Naive thymus-derived CD8-positive, alpha-beta T cell (primary cell): ENCODE results near the gene TMSB10. TPM values are rescaled to one million over a fixed set of nuclear protein-coding genes. Genes with fewer than 3 reads are reported as not detected.
"Not testable (repeated sequence)": the region's sequence is repeated elsewhere in the genome, so short reads cannot be mapped to it uniquely, and the experiment has no call there.

Experiments
- ATAC-seq, 2 donors: fragments of 150-1000 bp; cut with Tn5 transposase in 1 of 2; sonication (Bioruptor Pico), chemical (Tn5 transposase) in 1 of 2; 1 replicate in 1 of 2; 2 replicates in 1 of 2; pipeline ENCODE4 v1.10.0; 2021; ENCODE audit warnings: mild to moderate bottlenecking in 2 of 2, moderate library complexity in 2 of 2
- POLR2A ChIA-PET: fragments of 350-600 bp; sonication (Branson Sonifier 250); formaldehyde crosslinking; loops from one replicate; lab custom pipeline; 2021; ENCODE audit warnings: antibody characterized with exemption; lab: Charles Lee
- DNase-seq, 10 donors: peaks; one replicate each; pipeline versions ENCODE4 v3.0.0 to v3.0.0-alpha.2; 2020 to 2022
- H3K27ac Mint-ChIP-seq, 10 donors: one replicate each; pipeline ENCODE4 v1.8.0; 2020 to 2022; ENCODE audit warnings: mild to moderate bottlenecking in 10 of 10, mixed read lengths in 10 of 10, moderate library complexity in 4 of 10, inconsistent platforms in 1 of 10
- H3K27me3 Mint-ChIP-seq, 5 donors: one replicate each; pipeline ENCODE4 v1.8.0; 2021 to 2022; ENCODE audit warnings: mixed read lengths in 5 of 5
- H3K36me3 Mint-ChIP-seq, 3 donors: one replicate each; pipeline ENCODE4 v1.8.0; 2020 to 2022; ENCODE audit warnings: mixed read lengths in 3 of 3, mild to moderate bottlenecking in 2 of 3, inconsistent platforms in 1 of 3
- H3K4me1 Mint-ChIP-seq, 4 donors: one replicate each; pipeline ENCODE4 v1.8.0; 2021 to 2022; ENCODE audit warnings: mixed read lengths in 4 of 4
- H3K4me3 Mint-ChIP-seq, 10 donors: one replicate each; pipeline ENCODE4 v1.8.0; 2020 to 2022; ENCODE audit warnings: mild to moderate bottlenecking in 10 of 10, mixed read lengths in 10 of 10, moderate library complexity in 6 of 10, inconsistent platforms in 1 of 10
- H3K9me3 Mint-ChIP-seq, 9 donors: one replicate each; pipeline ENCODE4 v1.8.0; 2020 to 2022; ENCODE audit warnings: mixed read lengths in 9 of 9, mild to moderate bottlenecking in 3 of 9, inconsistent platforms in 1 of 9, moderate library complexity in 1 of 9
- polyA plus RNA-seq, 3 donors: library from polyadenylated mRNA; unstranded; fragments of 300-500 nt; fragmentation: Illumina TruSeq; gene quantifications; one replicate each; pipeline ENCODE4 v1.2.3, GENCODE V29; 2021
- total RNA-seq, 8 experiments: library from RNA in 2 of 8; stranded (reverse) in 2 of 8; gene quantifications; one replicate each; pipeline ENCODE4 v1.2.3 and lab custom pipeline; 2021 to 2026

Gene TMSB10
- total and polyA plus RNA-seq, 5 experiments from 2014 or later, result 1,479 to 8,855 (median 6,950) TPM

- Mint-ChIP-seq H3K4me1 (peaks cover 48 to 90% (median 79%) of the 10 kb centered on the region in 4 donors), H3K9me3 (peaks cover 0 to 2% (median 0%) of the 10 kb centered on the region in 9 donors), H3K36me3 (peaks cover 7 to 80% (median 33%) of the 10 kb centered on the region in 3 donors), H3K4me3 (peak overlapping the region; percentile 10 to 74 (median 66)), H3K27me3 (no peaks in the 10 kb centered on the region), H3K27ac (peak overlapping the region; percentile 80 to 93 (median 91))
- ATAC-seq (no peak), DNase-seq (no peak)
- POLR2A ChIA-PET, result interaction anchor here (0.6 to 3.7 kb wide), 6 partner anchors 10 to 56 kb away, joined by 3 to 28 read pairs (median 6); partner anchors contain the start of genes TMSB10 and TRABD2A
Observed at GRCh38 chr2:84870306-84870705, 35.1 kb upstream of the TMSB10 start.

DNA sequence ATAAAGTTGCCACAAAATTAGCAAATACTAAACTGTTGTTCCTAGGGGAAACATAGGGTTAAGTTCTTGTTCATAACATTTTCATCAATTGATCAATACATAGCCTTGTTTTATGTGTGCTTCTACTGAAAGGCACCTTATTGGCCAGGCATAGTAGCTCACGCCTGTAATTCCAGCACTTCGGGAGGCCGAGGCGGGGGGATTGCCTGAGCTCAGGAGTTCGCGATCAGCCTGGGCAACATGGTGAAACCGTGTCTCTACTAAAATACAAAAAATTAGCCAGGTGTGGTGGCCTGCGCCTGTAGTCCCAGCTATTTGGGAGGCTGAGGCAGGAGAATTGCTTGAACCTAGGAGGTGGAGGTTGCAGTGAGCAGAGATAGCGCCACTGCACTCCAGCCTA, 32.8 kb upstream of the TMSB10 start:
- not testable (repeated sequence) for H3K9me3 Mint-ChIP-seq, ATAC-seq, DNase-seq, H3K27me3 Mint-ChIP-seq
- POLR2A ChIA-PET, result interaction anchor here (0.6 to 2.0 kb wide), 4 partner anchors 23 to 131 kb away, joined by 3 to 7 read pairs (median 5); no protein-coding TSS in a partner anchor
- H3K4me3 Mint-ChIP-seq, result peak overlapping the region in 5 of 10 donors; percentile 20 to 96 (median 69)
- H3K36me3 Mint-ChIP-seq, result peaks cover 7 to 78% (median 30%) of the 10 kb centered on the region in 3 donors
- peak overlapping the region; percentile 58 to 98 (median 92) for H3K27ac Mint-ChIP-seq
- H3K4me1 Mint-ChIP-seq, result peaks cover 60 to 89% (median 81%) of the 10 kb centered on the region in 4 donors

DNA sequence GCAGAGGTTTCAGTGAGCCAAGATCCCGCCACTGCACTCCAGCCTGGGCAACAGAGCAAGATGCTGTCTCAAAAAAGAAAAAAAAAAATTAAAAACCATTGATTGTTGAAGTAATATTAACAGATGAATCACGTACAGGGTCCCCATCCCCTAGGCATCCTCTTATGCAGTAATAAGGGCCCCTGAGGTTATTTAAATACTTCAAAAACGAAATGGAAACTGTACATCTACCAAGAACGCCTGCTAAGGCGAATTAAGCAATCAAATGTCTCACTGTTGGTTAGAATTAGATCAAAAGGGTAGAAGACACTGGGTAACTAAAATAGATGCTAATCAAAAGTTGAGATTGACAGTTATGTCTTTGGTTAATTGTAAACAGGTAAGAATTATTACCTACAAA, 32.1 kb upstream of the TMSB10 start:
- ATAC-seq (peak; percentile 27 to 58), DNase-seq (no peak)
- no peaks in the 10 kb centered on the region for H3K9me3 Mint-ChIP-seq
- H3K36me3 Mint-ChIP-seq, result peaks cover 7 to 79% (median 24%) of the 10 kb centered on the region in 3 donors
- H3K4me1 Mint-ChIP-seq, result peaks cover 63 to 90% (median 85%) of the 10 kb centered on the region in 4 donors
- H3K4me3 Mint-ChIP-seq, result peak overlapping the region in 9 of 10 donors; percentile 49 to 97 (median 67)
- POLR2A ChIA-PET, result interaction anchor here (0.7 to 10.4 kb wide), 3 partner anchors 30 to 132 kb away, joined by 3 to 289 read pairs (median 6); partner anchors contain the start of gene TMSB10
- peak overlapping the region; percentile 58 to 98 (median 93) for H3K27ac Mint-ChIP-seq
- H3K27me3 Mint-ChIP-seq, result no peaks in the 10 kb centered on the region

GRCh38 chr2:84874381-84875212, 30.9 kb upstream of the TMSB10 start:
- Mint-ChIP-seq H3K9me3 (no peaks in the 10 kb centered on the region), H3K36me3 (peaks cover 7 to 77% (median 20%) of the 10 kb centered on the region in 3 donors), H3K27ac (peak overlapping the region; percentile 92 to 99 (median 97)), H3K27me3 (no peaks in the 10 kb centered on the region), H3K4me1 (peaks cover 62 to 90% (median 85%) of the 10 kb centered on the region in 4 donors), H3K4me3 (peak overlapping the region; percentile 48 to 100 (median 96))
- peak in 3 of 10 donors; percentile 40 to 62 (median 49) for DNase-seq
- POLR2A ChIA-PET, result interaction anchor here (1.3 to 10.4 kb wide), 5 partner anchors 8 to 51 kb away, joined by 3 to 289 read pairs (median 9); partner anchors contain the start of gene TMSB10
- ATAC-seq, result peak; percentile 33 to 56

- DNase-seq, result no peak
- no peak for ATAC-seq
- Mint-ChIP-seq H3K9me3 (no peaks in the 10 kb centered on the region), H3K4me1 (peaks cover 59 to 88% (median 80%) of the 10 kb centered on the region in 4 donors), H3K27ac (peak overlapping the region; percentile 92 to 99 (median 97)), H3K27me3 (no peaks in the 10 kb centered on the region), H3K36me3 (peaks cover 6 to 72% (median 17%) of the 10 kb centered on the region in 3 donors), H3K4me3 (peak overlapping the region; percentile 48 to 100 (median 96))
- POLR2A ChIA-PET, result interaction anchor here (0.6 to 10.4 kb wide), 8 partner anchors 8 to 51 kb away, joined by 3 to 289 read pairs (median 8); partner anchors contain the start of gene TMSB10
Observed at GRCh38 chr2:84875213-84875560, 30.3 kb upstream of the TMSB10 start.

GRCh38 chr2:84875619-84876018, 29.8 kb upstream of the TMSB10 start:
- ATAC-seq, result not testable (repeated sequence)
- POLR2A ChIA-PET, result interaction anchor here (0.6 to 10.4 kb wide), 8 partner anchors 9 to 51 kb away, joined by 3 to 289 read pairs (median 8); partner anchors contain the start of gene TMSB10

DNA sequence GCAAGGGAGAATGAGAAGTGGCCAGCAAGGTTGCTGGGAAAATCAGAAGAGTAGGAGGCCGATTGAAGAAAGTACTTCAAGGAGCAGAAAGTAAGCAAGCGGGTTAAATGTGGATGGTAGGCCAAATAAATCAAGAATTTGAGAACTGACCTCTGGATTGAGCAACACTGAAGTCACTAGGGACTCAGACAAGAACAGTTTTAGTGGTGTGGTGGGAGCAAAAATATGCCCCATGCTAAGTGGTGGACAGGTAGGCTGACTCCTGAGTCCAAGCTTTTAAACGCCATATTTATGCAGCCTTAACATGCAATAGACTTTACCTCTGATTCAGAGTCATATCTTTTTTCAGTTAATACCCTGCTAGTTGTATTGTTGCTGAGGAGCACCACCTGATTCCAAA, 29.1 kb upstream of the TMSB10 start:
- no peaks in the 10 kb centered on the region for H3K9me3 Mint-ChIP-seq
- no peak for DNase-seq
- POLR2A ChIA-PET, result interaction anchor here (0.6 to 10.4 kb wide), 8 partner anchors 12 to 448 kb away, joined by 3 to 289 read pairs (median 8); partner anchors contain the start of gene TMSB10
- H3K36me3 Mint-ChIP-seq, result peaks cover 7 to 66% (median 10%) of the 10 kb centered on the region in 3 donors
- ATAC-seq, result no peak
- peaks cover 52 to 83% (median 71%) of the 10 kb centered on the region in 4 donors for H3K4me1 Mint-ChIP-seq
- peaks cover 0 to 2% (median 0%) of the 10 kb centered on the region in 5 donors for H3K27me3 Mint-ChIP-seq
- peak overlapping the region; percentile 92 to 99 (median 97) for H3K27ac Mint-ChIP-seq
- peak overlapping the region; percentile 88 to 100 (median 96) for H3K4me3 Mint-ChIP-seq

More at GRCh38 chr2:84875619-84876018, 29.8 kb upstream of the TMSB10 start:
- not testable (repeated sequence) for H3K9me3 Mint-ChIP-seq, DNase-seq, H3K27me3 Mint-ChIP-seq
- Mint-ChIP-seq H3K4me1 (peaks cover 55 to 87% (median 78%) of the 10 kb centered on the region in 4 donors), H3K27ac (peak overlapping the region; percentile 92 to 99 (median 97)), H3K36me3 (peaks cover 7 to 67% (median 12%) of the 10 kb centered on the region in 3 donors), H3K4me3 (peak overlapping the region; percentile 48 to 100 (median 96))

GRCh38 chr2:84878459-84878858, 27.0 kb upstream of the TMSB10 start:
- H3K4me3 Mint-ChIP-seq, result peak overlapping the region; percentile 88 to 100 (median 96)
- H3K4me1 Mint-ChIP-seq, result peaks cover 48 to 86% (median 65%) of the 10 kb centered on the region in 4 donors
- POLR2A ChIA-PET, result interaction anchor here (1.7 to 10.4 kb wide), 12 partner anchors 8 to 47 kb away, joined by 7 to 289 read pairs (median 28); partner anchors contain the start of gene TMSB10
- H3K9me3 Mint-ChIP-seq, result no peaks in the 10 kb centered on the region
- ATAC-seq (peak in 1 of 2 donors; percentile 4), DNase-seq (no peak)
- peak overlapping the region; percentile 92 to 99 (median 97) for H3K27ac Mint-ChIP-seq
- H3K36me3 Mint-ChIP-seq, result peaks cover 5 to 46% (median 7%) of the 10 kb centered on the region in 3 donors
- peaks cover 0 to 2% (median 0%) of the 10 kb centered on the region in 5 donors for H3K27me3 Mint-ChIP-seq

- Mint-ChIP-seq H3K36me3 (peaks cover 3 to 42% (median 7%) of the 10 kb centered on the region in 3 donors), H3K27me3 (peaks cover 0 to 2% (median 0%) of the 10 kb centered on the region in 5 donors), H3K4me1 (peaks cover 48 to 82% (median 65%) of the 10 kb centered on the region in 4 donors), H3K4me3 (peak overlapping the region; percentile 88 to 100 (median 96)), H3K9me3 (no peaks in the 10 kb centered on the region), H3K27ac (peak overlapping the region; percentile 92 to 99 (median 97))
- DNase-seq (no peak), ATAC-seq (no peak)
- POLR2A ChIA-PET, result interaction anchor here (0.7 to 10.4 kb wide), 20 partner anchors 9 to 382 kb away, joined by 3 to 289 read pairs (median 14); partner anchors contain the start of gene TMSB10
Observed at GRCh38 chr2:84878896-84879583, 26.4 kb upstream of the TMSB10 start.

DNA sequence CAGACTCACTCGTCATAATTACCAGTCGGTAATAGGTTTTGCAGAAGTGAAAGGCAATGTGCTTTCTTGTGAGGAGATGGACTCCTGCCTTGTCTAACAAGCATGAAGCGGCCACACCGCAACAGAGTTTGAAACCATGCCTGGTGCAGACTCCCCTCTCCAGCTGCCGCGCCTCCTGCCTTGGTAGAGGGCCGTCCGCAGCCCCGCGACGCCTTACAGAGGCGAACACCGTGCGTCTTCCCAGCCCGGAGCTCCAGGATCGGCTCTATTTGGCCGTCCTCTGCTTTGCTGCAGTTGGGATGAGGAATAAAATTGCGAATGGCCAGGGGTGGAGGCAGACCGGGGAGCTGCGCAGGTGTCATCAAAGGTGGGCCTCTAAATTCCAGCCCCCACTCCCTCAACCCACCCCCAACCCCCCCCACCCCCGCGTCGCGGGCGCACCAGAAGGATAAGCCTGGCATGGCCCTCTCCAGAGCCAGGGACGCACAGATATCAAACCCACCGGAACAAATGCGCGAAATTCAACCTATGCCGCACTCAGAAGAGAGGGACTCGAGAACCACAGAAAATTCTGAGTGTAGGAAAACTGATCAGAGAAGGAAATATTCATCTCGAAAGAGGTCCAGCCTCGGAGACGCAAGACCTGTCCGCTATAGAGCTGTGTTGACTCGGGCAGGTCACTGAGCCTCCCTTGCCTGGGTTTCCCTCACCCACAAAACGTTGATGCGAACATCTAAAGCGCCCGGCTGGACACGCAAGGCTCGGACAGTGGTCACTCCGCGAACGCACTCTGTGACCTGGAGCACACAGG, 25.7 kb upstream of the TMSB10 start:
- H3K4me1 Mint-ChIP-seq, result peaks cover 44 to 82% (median 64%) of the 10 kb centered on the region in 4 donors
- peaks cover 0 to 2% (median 0%) of the 10 kb centered on the region in 5 donors for H3K27me3 Mint-ChIP-seq
- no peak for DNase-seq
- peak overlapping the region; percentile 92 to 99 (median 97) for H3K27ac Mint-ChIP-seq
- POLR2A ChIA-PET, result interaction anchor here (0.7 to 10.4 kb wide), 26 partner anchors 10 to 397 kb away, joined by 3 to 289 read pairs (median 8); partner anchors contain the start of gene TMSB10
- peaks cover 2 to 35% (median 7%) of the 10 kb centered on the region in 3 donors for H3K36me3 Mint-ChIP-seq
- peak in 1 of 2 donors; percentile 11 for ATAC-seq
- peak overlapping the region; percentile 88 to 100 (median 96) for H3K4me3 Mint-ChIP-seq
- H3K9me3 Mint-ChIP-seq, result no peaks in the 10 kb centered on the region

DNA sequence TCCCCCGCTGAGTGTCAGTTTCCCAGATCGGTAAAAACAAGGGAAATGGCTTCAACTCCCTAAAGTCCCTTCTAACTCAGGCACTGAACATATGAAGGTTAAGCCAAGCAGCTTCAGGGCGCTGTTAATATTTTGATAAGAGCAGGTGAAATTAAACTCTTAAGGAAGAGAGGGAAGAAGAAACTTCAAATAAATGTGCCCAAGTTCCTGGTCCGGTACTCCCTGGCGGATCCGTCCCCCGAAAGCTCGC, 25.1 kb upstream of the TMSB10 start:
- peak overlapping the region; percentile 92 to 99 (median 97) for H3K27ac Mint-ChIP-seq
- H3K4me1 Mint-ChIP-seq, result peaks cover 41 to 77% (median 61%) of the 10 kb centered on the region in 4 donors
- POLR2A ChIA-PET, result interaction anchor here (0.8 to 10.4 kb wide), 22 partner anchors 10 to 398 kb away, joined by 3 to 289 read pairs (median 11); partner anchors contain the start of gene TMSB10
- H3K36me3 Mint-ChIP-seq, result peaks cover 0 to 30% (median 7%) of the 10 kb centered on the region in 3 donors
- H3K9me3 Mint-ChIP-seq, result no peaks in the 10 kb centered on the region
- H3K4me3 Mint-ChIP-seq, result peak overlapping the region; percentile 88 to 100 (median 96)
- peaks cover 0 to 2% (median 0%) of the 10 kb centered on the region in 5 donors for H3K27me3 Mint-ChIP-seq
- DNase-seq (no peak), ATAC-seq (peak in 1 of 2 donors; percentile 2)
